Mucosa of gallbladder (tissue), 1 donor: ENCODE data around the gene BRSK1. TPM values are rescaled to one million over a fixed set of nuclear protein-coding genes. Genes with fewer than 3 reads are reported as not detected.

Experiments
- DNase-seq: peaks from one replicate; pipeline ENCODE4 v3.0.0-alpha.2; 2020; ENCODE audit warnings: low spot score
- total RNA-seq: library from RNA; stranded (reverse); gene quantifications from one replicate; pipeline ENCODE4 v1.2.1, GENCODE V29; 2021
- donor health status: DM: no; HTN: no; CAD: no.

The BRSK1 gene
- total RNA-seq, result 5.2 TPM

DNA sequence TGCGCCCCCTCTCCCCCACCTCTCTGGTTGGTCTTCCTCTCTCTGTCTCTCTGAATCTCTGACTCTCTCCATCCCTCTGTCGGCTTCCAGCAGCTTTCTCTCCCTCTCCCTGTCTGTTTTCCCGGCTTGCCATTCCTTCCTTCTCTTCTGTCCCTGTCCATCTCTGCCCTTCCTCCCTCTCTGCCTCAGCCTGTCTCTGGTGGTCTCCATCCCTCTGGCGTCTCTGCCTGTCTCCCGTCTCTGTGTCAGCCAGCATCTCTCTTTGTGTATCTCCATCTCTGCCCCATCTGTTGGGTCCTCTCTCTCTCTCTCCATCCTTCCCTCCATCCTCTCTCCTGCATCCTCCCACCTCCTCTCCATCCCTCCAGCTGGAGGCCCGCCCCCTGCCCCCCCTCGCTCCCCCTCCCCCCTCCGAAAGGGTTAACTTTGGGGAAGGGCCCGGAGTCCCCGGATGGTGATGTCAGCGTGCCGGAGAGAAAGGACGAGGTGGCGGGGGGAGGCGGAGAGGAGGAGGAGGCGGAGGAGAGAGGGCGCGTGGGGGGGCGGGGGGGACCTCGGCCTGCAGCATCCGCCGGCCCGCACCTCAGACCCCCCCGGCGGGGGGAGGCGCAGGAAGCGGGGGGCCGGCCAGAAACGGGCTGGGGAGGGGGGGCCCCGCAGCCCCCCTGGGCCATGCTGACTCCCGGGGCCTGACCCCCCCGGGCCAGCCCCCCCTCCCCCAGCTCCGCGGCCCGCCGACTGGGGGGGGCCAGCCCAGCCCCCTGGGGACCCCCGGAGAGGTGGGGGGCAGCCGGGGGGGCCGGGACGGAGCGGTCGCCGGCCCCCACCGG, at the start of gene BRSK1:
Gene BRSK1 (plus strand): TSS at position 450 of the 830 bp plus-strand sequence. CDS start 446 bp downstream, outside the sequence.
- DNase-seq, result no peak

DNA sequence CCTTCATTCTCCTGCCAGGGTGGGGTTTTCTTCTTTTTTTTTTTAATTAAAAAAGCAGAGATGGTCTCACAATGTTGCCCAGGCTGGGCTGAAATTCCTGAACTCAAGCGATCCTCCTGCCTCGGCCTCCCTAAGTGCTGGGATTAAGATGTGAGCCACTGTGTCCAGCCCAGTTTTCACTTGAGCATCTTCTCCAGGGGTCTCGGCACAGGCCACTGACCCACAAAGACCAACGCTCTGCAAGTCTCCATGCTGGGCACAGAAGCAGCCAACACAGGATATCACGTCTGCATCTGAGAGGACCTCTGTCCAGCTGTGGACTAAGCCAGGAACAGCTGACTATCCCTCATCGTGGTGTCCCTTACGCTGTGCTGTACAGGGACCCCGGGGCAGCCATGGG, 45.8 kb upstream of the BRSK1 start:
- no peak for DNase-seq

DNA sequence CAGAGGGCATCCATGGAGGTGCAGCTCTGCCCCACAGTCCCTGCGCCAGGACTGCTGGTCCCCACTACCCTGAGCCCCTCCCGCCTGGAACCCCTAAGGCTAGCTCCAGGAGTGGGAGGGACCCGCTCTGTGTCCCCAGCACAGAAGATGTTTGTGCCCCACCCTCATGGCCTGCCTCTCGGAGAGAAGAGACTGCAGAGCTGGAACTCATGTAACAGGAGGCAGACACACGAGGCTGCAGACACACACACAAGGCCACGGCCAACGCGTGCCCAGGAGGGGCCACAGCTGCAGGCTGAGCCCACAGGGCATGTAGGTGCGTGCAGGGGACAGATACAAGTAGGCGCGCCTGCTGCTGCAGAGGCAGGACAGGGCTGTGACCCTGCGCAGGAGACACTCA, 44.8 kb upstream of the BRSK1 start:
- DNase-seq, result no peak

GRCh38 chr19:55240713-55241020, 43.1 kb upstream of the BRSK1 start:
- DNase-seq, result no peak

GRCh38 chr19:55241143-55241934, 42.5 kb upstream of the BRSK1 start:
- DNase-seq, result no peak

DNA sequence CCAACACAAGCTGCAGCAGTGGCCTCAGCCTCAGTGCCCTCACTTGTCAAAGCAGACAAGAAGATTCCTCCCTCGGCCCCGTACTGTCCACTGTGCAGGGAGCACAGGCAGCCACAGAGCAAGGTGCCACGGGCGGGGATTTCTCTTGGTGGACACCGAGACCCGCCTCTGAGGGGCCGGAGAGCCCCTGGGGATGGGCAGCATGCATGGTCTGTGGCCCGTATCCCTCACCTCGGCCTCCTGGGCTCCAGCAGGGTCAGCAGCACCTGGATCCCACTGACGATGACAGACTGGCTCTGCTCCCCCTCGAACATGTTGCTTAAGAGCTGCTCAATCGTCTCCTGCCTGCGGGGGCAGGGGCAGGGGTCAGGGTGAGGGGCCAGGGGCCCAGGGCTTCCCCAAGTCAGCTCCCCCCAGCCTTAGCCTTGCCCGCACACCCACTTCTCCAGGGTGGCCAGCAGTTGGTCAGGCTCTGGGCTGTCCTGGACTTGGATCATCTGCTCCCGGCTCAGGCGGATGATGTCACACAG, 41.8 kb upstream of the BRSK1 start:
- no peak for DNase-seq

- DNase-seq, result no peak
These were observed 41.3 kb upstream of the BRSK1 start for GRCh38 chr19:55242517-55242916.

- DNase-seq, result no peak
These were observed 39.7 kb upstream of the BRSK1 start for GRCh38 chr19:55244004-55244680.

DNA sequence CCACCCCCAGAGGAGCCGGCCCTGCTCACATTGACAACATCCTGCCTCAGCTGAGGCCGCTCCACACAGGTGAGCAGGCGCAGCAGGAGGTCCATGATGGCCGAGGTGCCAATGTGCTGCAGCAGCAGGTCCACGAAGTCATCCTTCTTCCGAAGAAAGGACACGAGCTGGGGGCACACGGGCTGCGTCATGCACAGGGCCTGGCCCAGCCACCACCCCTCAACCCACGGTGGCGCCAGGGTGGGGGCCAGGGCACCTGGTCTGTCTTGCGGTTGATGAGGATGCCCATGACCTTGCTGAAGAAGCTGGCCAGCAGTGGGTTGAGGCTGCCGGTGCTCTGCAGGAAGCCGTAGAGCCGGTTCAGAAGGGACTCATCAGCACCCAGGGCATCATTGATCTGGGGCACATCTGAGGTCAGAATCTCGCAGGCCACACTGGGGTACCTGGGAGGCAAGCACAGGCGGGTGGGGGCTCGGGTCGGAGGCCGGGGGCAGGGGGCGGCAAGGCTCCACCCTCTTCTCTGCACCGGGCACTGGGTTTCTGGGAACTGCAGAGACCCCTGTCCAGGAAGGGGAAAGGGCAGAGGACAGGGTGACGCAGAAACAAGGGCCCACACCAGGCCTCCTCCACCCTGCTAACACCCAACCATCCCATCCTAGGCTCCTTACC, 38.4 kb upstream of the BRSK1 start:
- no peak for DNase-seq

DNA sequence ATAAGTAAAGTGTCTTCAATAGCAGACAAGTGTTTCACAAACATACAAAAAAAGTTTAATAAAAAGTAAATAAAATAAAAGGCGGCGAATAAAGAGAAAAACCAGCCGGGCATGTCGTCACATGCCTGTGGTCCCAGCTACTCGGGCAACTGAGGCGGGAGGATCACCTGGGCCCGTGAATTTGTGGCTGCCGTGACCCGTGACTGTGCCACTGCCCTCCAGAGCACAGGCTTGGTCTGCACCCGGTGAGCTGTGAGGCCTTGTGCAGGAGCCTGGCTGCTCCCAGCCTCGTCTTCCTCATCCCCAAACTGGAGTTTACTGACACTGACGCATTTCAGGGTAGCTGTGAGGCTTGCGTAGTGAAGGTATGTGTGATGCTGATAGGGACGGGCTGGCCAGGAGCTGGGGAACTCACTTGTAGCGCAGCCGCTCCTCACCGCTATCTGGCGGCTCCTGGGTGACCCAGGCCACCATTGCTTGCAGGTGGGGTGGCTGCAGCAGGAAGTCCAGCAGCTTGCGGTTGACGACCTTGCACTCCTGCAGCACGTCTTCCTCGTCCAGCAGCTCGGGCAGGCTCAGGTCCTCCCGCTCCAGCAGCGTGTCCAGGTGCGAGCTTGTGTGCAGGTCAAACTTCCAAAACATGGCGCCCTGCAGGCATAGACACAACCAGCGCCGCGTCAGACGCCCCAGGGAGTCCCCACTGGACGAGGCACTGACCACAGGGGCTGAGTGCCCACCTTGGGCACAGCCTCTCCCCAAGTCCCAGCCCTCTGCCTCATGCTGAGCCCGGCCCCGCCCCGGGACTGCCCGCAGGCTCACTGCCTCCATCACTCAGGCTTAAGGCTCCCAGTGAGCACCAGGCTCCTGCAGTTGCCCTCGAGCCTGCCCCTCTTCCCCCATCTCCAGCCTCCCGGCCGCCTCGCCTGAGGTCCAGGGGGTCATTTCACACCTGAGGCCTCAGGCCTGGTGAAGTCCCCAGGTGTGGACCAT, 37.0 kb upstream of the BRSK1 start:
- DNase-seq, result no peak

DNA sequence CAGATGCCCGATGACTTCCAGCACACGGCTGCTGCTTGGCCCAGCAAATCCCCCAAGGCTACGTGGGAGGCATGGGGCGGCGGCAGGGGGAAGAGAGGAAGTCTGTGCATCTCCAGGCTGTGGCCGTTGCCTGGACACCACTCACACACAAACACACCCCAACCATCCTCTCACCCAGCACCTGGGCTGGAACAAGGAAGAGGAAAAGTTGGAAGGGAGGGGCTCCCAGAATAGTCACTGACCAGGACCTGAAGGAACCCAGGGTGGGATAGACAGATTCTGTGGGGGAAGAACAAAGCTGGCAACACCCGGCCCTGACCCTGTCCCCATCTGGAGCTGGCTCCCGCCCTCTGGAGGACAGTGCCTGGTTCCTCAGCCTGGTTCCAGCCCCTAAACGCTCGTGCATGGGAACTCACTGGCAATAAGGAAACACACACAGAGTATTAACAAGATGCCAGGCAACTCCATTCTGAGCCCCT, 36.1 kb upstream of the BRSK1 start:
- DNase-seq, result no peak

DNA sequence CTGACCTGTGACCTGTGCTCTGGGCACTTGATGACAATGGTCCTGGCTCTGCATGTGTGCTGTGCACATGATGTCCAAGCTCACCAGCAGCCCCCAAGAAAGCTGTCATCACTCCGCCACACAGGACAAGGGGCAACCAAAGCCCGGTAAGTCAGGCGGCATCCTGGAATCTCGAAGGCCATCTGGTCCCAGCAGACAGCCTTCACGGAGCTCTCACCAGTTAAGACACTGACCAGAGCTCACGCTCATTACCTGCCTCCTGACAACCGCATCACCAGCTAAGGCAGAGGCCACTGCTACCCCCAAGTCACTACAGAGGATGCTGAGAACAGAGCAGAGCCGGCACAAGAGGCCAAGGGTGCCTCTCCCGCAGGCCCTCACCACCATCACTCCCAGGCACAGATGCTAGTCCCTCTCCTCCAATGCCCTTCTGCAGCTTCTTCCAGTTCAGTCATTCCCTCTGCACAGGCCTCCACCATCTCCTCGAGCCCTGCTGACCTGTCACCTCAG, 35.6 kb upstream of the BRSK1 start:
- DNase-seq, result no peak

GRCh38 chr19:55248704-55249103, 35.1 kb upstream of the BRSK1 start:
- no peak for DNase-seq

DNA sequence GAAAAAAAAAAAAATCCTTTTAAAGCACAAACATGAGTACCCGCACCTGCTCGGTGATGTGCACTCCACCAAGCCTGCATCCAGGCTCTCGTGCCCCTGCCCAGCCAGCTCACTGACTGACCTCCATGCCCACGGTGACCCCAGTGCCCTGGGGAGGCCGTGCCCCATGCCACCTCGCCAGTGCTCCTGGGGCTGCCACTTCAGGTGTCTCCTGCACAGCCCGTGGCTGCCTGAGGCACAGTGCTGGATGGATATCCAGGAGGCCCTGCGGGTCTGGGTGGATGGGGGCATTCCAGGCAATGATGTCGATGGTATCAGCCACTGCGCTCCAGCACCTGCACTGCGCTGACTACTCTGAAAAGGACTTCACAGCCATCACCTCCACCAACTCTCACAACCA, 34.0 kb upstream of the BRSK1 start:
- DNase-seq, result no peak

GRCh38 chr19:55250262-55251036, 33.3 kb upstream of the BRSK1 start:
- DNase-seq, result no peak

- no peak for DNase-seq
These were observed 32.3 kb upstream of the BRSK1 start for GRCh38 chr19:55251341-55252081.

DNA sequence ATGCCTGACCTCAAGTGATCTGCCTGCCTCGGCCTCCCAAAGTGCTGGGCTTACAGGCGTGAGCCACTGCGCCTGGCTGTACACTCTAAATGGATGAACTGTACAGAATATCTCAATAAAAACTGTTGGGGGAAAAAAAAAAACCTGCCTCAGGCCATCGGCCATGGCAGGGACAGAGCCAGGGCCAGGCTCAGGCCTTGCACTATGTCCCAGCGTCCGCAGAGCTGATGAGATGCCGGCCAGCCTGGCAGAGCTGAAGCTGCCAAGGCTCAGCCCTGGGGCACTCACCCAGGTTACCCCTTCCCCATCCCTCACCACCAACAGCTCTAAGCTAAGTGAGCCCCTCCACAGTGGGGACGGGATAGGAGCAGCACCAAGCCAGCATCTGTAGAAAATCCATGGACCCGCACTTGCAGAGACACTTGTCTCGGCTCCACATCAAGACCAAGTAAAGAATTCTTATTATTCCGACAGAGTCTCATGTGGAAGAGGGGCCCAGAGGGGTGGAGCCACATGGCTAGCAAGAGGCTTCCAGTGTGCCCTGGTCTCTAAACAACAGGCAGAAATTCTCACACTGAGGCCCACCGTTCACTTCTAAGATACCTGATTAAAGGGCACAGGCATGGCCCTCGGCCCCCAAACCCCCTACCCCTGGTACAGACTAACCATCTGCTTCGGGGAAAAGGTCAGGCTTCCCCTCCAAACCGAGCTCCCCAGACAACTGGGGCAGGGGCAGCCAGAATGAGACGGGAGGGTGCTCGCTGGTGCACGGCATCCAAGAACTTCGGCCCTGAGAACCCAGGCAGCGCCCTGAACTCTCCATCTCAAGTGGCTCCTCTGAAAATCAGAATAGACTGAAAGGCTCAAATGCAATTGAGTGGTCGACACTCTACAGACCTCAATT, 30.8 kb upstream of the BRSK1 start:
- no peak for DNase-seq
